GM19372 (cell line): ENCODE measurements around the gene GPR18.

Source experiments
- ATAC-seq: cut with Tn5 transposase; IDR thresholded peaks from one replicate; pipeline ENCODE4 v1.9.1; 2021; ENCODE audit warnings: mild to moderate bottlenecking, low read depth, moderate library complexity; ENCODE audit not compliant: unreplicated experiment

Gene GPR18, protein sequence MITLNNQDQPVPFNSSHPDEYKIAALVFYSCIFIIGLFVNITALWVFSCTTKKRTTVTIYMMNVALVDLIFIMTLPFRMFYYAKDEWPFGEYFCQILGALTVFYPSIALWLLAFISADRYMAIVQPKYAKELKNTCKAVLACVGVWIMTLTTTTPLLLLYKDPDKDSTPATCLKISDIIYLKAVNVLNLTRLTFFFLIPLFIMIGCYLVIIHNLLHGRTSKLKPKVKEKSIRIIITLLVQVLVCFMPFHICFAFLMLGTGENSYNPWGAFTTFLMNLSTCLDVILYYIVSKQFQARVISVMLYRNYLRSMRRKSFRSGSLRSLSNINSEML

GRCh38 chr13:99258210-99258860 is at the start of gene GPR18:
Gene GPR18, minus strand, starts transcription at chr13:99258379. Its CDS starts 2,507 bp downstream, at chr13:99255872.
- peak; percentile 81 for ATAC-seq

- ATAC-seq = peak; percentile 43
Observed at GRCh38 chr13:99307648-99308339, 49.6 kb upstream of the GPR18 start.

DNA sequence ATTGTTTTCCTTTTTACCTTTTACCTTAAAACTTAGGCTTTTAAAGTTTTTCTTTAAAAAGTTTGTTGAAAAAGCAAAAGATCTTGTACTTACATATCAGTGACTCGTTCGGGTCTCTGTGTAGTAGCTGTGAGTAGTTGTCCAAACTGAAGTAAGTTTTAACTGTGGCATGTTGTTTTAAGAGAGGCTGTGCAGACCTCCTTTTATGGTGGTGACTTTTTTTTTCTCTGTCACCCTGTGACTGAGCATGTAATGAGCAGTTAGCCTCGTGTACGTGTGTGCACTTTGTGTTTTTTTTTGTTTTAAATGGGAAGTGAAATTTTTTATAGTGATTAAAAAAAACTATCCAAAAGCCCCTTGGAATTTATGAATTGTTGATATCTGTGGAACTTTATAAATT is 49.1 kb upstream of the GPR18 start, which contains the start of gene GPR183:
Gene GPR183 (minus strand): TSS at position 153 of the 400 bp plus-strand sequence. CDS start 11,254 bp downstream, outside the sequence.
- ATAC-seq = peak; percentile 50

GRCh38 chr13:99305566-99305965 is 47.4 kb upstream of the GPR18 start:
- ATAC-seq = no peak

- no peak for ATAC-seq
Observed at GRCh38 chr13:99305158-99305557, 47.0 kb upstream of the GPR18 start.

GRCh38 chr13:99304541-99304940 is 46.4 kb upstream of the GPR18 start:
- ATAC-seq = no peak

DNA sequence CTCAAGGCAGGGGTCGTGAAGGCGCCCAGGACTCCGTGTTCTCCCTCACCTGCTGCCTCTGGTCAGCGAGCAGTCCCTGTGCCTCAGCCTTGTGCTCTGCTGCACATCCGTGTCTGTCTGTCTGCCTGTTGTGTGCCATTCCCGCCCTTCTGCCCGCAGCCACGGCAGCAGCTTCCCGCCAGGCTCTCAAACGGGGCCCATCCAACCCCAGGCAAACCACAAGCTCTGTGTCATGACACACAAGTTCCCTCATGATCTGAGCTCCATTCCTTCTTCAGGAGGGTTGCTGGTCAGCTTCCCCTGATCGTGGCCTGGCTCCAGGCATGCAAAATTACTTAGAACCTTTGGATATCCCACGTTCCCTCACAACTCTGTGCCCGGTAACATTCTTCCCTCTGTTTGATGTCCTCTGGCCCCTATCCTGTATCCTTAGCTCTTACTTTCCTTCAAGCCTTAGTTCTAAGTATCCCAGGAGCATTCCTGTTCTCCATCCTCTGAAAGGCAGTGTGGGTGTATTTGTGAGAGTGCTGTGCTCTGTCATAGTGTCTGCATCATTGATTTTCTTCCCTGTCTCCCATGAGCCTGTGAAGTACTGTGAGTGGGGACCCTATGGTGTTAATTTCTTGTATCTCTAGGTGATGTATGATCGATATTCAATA is 45.8 kb upstream of the GPR18 start:
- ATAC-seq = no peak

GRCh38 chr13:99302637-99303505 is 44.7 kb upstream of the GPR18 start:
- no peak for ATAC-seq

GRCh38 chr13:99301913-99302636 is 43.9 kb upstream of the GPR18 start:
- ATAC-seq = no peak

DNA sequence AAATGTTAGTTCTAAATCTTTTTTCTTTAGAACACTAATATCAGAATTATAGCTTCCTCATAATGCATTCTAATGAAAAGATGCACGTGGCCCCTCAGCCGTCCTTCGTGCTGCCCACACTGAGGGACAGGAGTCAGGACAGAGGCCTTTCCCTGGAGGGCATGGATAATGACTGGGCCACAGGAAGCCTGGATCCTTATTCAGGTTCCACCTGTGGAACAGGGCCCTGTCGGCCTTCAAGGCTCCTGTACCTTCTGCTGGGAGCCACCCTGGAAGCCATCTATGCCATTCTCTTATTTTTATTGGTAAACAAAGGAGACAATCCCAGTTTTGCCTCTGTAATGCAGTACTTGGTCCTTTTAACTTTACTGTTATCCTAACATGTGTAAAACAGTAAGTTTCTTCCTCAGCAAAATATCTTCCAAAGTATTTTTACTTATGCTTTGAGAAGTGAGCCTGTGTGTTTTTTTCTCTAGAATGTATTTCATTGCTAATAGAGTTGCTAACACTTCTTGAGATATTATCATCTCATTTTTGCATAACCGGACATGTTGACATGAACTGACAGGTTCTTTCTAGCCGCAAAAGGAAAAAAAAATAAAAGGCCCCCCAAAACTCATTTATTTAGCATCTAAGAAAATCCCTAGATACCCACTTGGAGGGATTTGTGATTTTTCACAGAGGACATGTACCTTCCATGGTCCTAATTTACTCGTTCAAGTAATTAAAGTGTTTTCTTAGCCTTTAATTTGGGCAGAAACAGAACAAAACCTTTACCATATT is 43.1 kb upstream of the GPR18 start:
- ATAC-seq = no peak

DNA sequence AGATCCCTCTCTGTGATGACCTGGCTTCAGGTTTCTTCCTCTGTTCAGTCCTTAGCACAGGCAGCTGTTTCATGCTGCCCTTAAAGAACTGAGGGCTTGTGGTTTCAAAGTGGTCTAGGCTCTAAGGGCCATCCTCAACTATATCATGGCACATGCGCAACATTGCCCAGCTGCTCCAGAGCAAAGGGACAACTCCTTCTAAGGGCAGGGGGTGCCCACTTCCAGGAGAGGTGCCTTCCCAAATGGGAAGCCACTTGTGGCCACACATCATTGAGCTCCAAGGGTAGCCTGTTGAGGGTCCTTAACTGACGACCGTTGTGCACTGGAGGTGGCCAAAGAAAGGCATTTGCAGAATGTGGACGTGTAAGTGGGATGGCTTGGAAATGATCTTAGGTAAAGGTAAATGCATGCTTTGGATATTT is 41.8 kb upstream of the GPR18 start:
- no peak for ATAC-seq

DNA sequence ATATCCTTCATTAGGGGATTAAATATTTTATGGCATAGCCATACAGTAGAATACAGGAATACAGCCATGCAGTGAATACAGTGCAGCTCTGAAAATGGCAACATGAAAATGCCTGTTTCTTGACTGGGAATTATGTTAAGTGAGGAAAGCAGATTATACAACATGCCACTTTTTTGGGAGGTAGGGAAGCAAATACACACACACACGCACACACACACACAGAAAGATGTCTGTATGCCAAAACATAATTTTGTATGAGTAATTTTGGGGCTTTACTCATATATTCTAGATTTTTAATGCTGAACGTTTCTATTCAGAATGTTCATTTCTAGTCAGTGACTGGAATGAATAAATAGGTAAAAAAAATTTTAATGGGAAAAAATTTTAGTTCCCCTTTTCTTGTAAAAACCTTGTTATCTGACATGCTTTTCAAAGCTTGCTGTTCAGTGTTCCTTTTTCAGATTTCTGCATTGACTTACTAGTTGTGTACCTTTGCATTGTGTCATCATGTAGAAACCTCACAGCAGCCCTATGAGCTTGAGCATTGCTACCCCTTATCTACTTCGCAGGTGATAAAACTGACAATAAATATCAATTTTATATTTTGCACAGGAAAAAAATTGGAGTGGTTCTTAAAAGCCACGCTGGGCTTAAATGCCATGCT is 41.2 kb upstream of the GPR18 start:
- ATAC-seq = no peak

DNA sequence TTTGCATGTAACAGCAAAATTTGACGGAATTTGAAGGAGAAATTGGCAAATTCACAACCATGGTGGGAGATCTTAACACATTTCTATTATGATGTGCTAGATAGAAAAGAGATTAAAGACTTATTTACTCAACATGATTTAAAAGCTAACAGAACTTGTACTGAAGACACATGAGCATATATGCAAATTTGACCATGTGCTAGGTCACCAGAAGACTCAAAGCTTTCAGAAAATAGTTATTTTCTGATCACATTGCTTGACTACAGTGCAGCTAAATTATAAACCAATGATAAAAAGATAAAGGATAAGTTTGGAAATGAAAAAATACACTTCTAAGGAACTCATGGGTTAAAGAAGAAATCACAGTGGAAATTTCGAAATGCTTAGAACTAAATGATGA is 39.9 kb upstream of the GPR18 start:
- no peak for ATAC-seq

DNA sequence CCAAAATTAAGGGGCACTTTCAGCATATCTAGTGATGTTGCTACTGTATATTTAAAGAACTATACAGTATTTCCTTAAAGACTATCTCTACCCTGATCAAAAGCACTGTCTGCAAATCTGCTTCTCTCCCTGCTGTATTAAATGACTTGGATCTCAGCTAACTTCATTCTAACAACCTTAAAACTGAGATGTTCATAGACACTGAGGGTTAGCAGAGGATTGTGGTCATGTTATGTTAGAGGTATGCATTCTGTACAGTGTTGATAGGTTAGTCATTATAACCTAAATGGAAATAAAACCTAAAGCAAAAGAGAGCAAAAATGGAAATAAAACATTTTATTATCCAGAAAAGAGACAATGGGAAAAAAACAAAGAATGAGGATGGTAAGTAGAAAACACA is 39.2 kb upstream of the GPR18 start:
- no peak for ATAC-seq

DNA sequence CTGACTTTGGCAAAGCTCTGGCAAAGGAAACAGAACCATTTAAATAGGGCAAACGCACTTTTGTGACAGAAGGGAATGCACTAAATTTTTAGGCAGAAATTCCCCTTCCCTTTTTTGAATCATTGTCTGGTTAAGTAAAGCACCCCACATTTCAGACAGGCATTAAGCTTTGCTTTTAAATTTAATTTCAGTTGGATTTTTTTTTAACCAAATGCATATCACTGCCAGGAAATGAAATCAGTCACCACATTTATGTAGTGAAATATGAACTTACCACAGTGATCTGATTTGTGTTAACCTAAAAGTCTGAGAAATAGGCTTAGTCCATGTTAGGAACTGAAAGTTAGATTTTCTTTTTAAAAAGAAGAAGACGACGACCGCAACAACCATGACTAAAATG is 38.2 kb upstream of the GPR18 start:
- no peak for ATAC-seq

GRCh38 chr13:99295488-99296252 is 37.5 kb upstream of the GPR18 start:
- no peak for ATAC-seq

- no peak for ATAC-seq
Observed at GRCh38 chr13:99294958-99295357, 36.8 kb upstream of the GPR18 start.
